ENCODE data around the gene HAAO. TPM values are rescaled to one million over a fixed set of nuclear protein-coding genes. Genes with fewer than 3 reads are reported as not detected.

HAAO gene
- total and polyA plus RNA-seq, 2 of the 13 experiments (the other 11 are each of a cell fraction or from before 2014, with no cell fraction given): 36.1 to 42.7 TPM

GRCh38 chr2:42810971-42811811, 18.8 kb upstream of the HAAO start (continued):
- no peak for TF ChIP-seq CEBPB (IDR thresholded peaks at IDR 0.05; ENCODE audit: borderline replicate concordance, low read depth, low read length)
- peak; percentile 55; the same call in 1 of the 2 replicates for TF ChIP-seq ZNF563 (CRISPR knock-in tag; IDR thresholded peaks at IDR 0.05)
- TF ChIP-seq ZFX (CRISPR knock-in tag; IDR thresholded peaks at IDR 0.05; ENCODE audit: low read depth): peak; percentile 69
- 0 out of 2 replicates have a peak, but pooled peaks have one; percentile 2 for TF ChIP-seq ZNF570 (CRISPR knock-in tag; IDR thresholded peaks at IDR 0.05; ENCODE audit: borderline replicate concordance)
- TF ChIP-seq E2F2 (CRISPR knock-in tag; IDR thresholded peaks at IDR 0.05; ENCODE audit: borderline replicate concordance): no peak
- TF ChIP-seq HNF1B (CRISPR knock-in tag; IDR thresholded peaks at IDR 0.05): no peak
- TF ChIP-seq ZNF75D (CRISPR knock-in tag; IDR thresholded peaks at IDR 0.05; ENCODE audit: borderline replicate concordance): no peak; the same call in 1 of the 2 replicates
- TF ChIP-seq FOXM1 (CRISPR knock-in tag; IDR thresholded peaks at IDR 0.05): no peak
- TF ChIP-seq PPARG (CRISPR knock-in tag; conservative IDR thresholded peaks at IDR 0.05): no peak
- TF ChIP-seq, protein P1, sequence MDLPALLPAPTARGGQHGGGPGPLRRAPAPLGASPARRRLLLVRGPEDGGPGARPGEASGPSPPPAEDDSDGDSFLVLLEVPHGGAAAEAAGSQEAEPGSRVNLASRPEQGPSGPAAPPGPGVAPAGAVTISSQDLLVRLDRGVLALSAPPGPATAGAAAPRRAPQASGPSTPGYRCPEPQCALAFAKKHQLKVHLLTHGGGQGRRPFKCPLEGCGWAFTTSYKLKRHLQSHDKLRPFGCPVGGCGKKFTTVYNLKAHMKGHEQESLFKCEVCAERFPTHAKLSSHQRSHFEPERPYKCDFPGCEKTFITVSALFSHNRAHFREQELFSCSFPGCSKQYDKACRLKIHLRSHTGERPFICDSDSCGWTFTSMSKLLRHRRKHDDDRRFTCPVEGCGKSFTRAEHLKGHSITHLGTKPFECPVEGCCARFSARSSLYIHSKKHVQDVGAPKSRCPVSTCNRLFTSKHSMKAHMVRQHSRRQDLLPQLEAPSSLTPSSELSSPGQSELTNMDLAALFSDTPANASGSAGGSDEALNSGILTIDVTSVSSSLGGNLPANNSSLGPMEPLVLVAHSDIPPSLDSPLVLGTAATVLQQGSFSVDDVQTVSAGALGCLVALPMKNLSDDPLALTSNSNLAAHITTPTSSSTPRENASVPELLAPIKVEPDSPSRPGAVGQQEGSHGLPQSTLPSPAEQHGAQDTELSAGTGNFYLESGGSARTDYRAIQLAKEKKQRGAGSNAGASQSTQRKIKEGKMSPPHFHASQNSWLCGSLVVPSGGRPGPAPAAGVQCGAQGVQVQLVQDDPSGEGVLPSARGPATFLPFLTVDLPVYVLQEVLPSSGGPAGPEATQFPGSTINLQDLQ (CRISPR knock-in tag; IDR thresholded peaks at IDR 0.05): no peak
- TF ChIP-seq ZNF101 (CRISPR knock-in tag; IDR thresholded peaks at IDR 0.05; ENCODE audit: borderline replicate concordance, low read depth): no peak
- no peak for TF ChIP-seq ZNF232 (CRISPR knock-in tag; IDR thresholded peaks at IDR 0.05; ENCODE audit: borderline replicate concordance)
- TF ChIP-seq SETDB1 (CRISPR knock-in tag; IDR thresholded peaks at IDR 0.05; ENCODE audit: borderline replicate concordance): no peak
- no peak for TF ChIP-seq E2F5 (CRISPR knock-in tag; conservative IDR thresholded peaks at IDR 0.05)
- TF ChIP-seq ZNF557 (CRISPR knock-in tag; IDR thresholded peaks at IDR 0.05): no peak
- no peak for TF ChIP-seq ZNF839 (CRISPR knock-in tag; IDR thresholded peaks at IDR 0.05; ENCODE audit: borderline replicate concordance)
- 0 out of 2 replicates have a peak, but pooled peaks have one; percentile 16 for TF ChIP-seq RXRB (CRISPR knock-in tag; IDR thresholded peaks at IDR 0.05; ENCODE audit: borderline replicate concordance)
- TF ChIP-seq RAD51 (IDR thresholded peaks at IDR 0.05; ENCODE audit: borderline replicate concordance): no peak
- no peak; the same call in 1 of the 2 replicates for TF ChIP-seq DR1 (CRISPR knock-in tag; IDR thresholded peaks at IDR 0.05)
